H9 (cell line): ENCODE results near the gene ATP8A1. TPM values are rescaled to one million over a fixed set of nuclear protein-coding genes. Genes with fewer than 3 reads are reported as not detected.

Experiments used
- DNase-seq: peaks from one replicate; pipeline ENCODE4 v3.0.0-alpha.2; 2017
- H2AFZ ChIP-seq: one replicate; pipeline ENCODE4 v1.6.1; 2013; ENCODE audit warnings: mild to moderate bottlenecking, low read length, control low read depth, moderate library complexity
- H2AK5ac ChIP-seq: 2 replicates; pipeline ENCODE4 v1.6.1; 2013; ENCODE audit warnings: low read length, control low read depth, mixed read lengths; ENCODE audit not compliant: insufficient read length
- H2BK120ac ChIP-seq: one replicate; pipeline ENCODE4 v1.6.1; 2013; ENCODE audit warnings: low read depth, mild to moderate bottlenecking, low read length, control low read depth, inconsistent platforms; ENCODE audit not compliant: poor library complexity, severe bottlenecking
- H2BK12ac ChIP-seq: 2 replicates; pipeline ENCODE4 v1.6.1; 2013; ENCODE audit warnings: low read length, control low read depth, mixed read lengths, low read depth; ENCODE audit not compliant: insufficient read length
- H2BK15ac ChIP-seq: 2 replicates; pipeline ENCODE4 v1.6.1; 2013; ENCODE audit warnings: low read depth, low read length, control low read depth
- H2BK20ac ChIP-seq: one replicate; pipeline ENCODE4 v1.6.1; 2013; ENCODE audit warnings: low read depth, mild to moderate bottlenecking, low read length, control low read depth, inconsistent platforms; ENCODE audit not compliant: poor library complexity, severe bottlenecking
- H2BK5ac ChIP-seq: 2 replicates; pipeline ENCODE4 v1.6.1; 2013; ENCODE audit warnings: low read length, control low read depth, mixed read lengths; ENCODE audit not compliant: insufficient read length
- H3K14ac ChIP-seq: 2 replicates; pipeline ENCODE4 v1.6.1; 2013; ENCODE audit warnings: low read length, control low read depth; ENCODE audit not compliant: insufficient read depth
- H3K18ac ChIP-seq: 2 replicates; pipeline ENCODE4 v1.6.1; 2013; ENCODE audit warnings: low read depth, mild to moderate bottlenecking, mixed read lengths, low read length, control low read depth; ENCODE audit not compliant: insufficient read length
- H3K23ac ChIP-seq: 2 replicates; pipeline ENCODE4 v1.6.1; 2013; ENCODE audit warnings: low read length, control low read depth, mixed read lengths, low read depth; ENCODE audit not compliant: insufficient read length
- H3K23me2 ChIP-seq: 2 replicates; pipeline ENCODE4 v1.6.1; 2013; ENCODE audit warnings: low read depth, mild to moderate bottlenecking, mixed read lengths, low read length, control low read depth; ENCODE audit not compliant: insufficient read length, poor library complexity, severe bottlenecking
- H3K27ac ChIP-seq: 2 replicates; pipeline ENCODE4 v1.5.1; 2013; ENCODE audit warnings: low read length, control low read depth, mixed read lengths, low read depth; ENCODE audit not compliant: insufficient read length
- H3K27me3 ChIP-seq: 2 replicates; pipeline ENCODE4 v1.6.1; 2013; ENCODE audit warnings: low read length, control low read depth, inconsistent platforms; ENCODE audit not compliant: insufficient read depth
- H3K4ac ChIP-seq: 2 replicates; pipeline ENCODE4 v1.6.1; 2013; ENCODE audit warnings: low read depth, mild to moderate bottlenecking, control low read depth, inconsistent platforms, low read length, moderate library complexity
- H3K4me1 ChIP-seq: 2 replicates; pipeline ENCODE4 v1.6.1; 2013; ENCODE audit warnings: low read length, control low read depth, inconsistent platforms; ENCODE audit not compliant: insufficient read depth
- H3K4me2 ChIP-seq: 2 replicates; pipeline ENCODE4 v1.6.1; 2013; ENCODE audit warnings: low read length, control low read depth, mixed read lengths; ENCODE audit not compliant: insufficient read length, insufficient read depth
- H3K56ac ChIP-seq: 2 replicates; pipeline ENCODE4 v1.6.1; 2013; ENCODE audit warnings: low read depth, mild to moderate bottlenecking, mixed read lengths, low read length, control low read depth; ENCODE audit not compliant: insufficient read length
- H3K79me1 ChIP-seq: 2 replicates; pipeline ENCODE4 v1.6.1; 2013; ENCODE audit warnings: low read depth, mild to moderate bottlenecking, moderate library complexity, low read length, control low read depth, inconsistent platforms; ENCODE audit not compliant: insufficient read depth, poor library complexity, severe bottlenecking
- H3K79me2 ChIP-seq: 2 replicates; pipeline ENCODE4 v1.6.1; 2013; ENCODE audit warnings: low read length, control low read depth, inconsistent platforms; ENCODE audit not compliant: insufficient read depth
- H3K9ac ChIP-seq: 2 replicates; pipeline ENCODE4 v1.6.1; 2013; ENCODE audit warnings: low read length, control low read depth, mixed read lengths; ENCODE audit not compliant: insufficient read length; ENCODE audit errors: extremely low read depth
- H3K9me3 ChIP-seq: one replicate; pipeline ENCODE4 v1.6.1; 2013; ENCODE audit warnings: low read depth, low read length, inconsistent platforms; ENCODE audit not compliant: control insufficient read depth
- H3T11ph ChIP-seq: one replicate; pipeline ENCODE4 v1.6.1; 2013; ENCODE audit warnings: mild to moderate bottlenecking, low read length, control low read depth, inconsistent platforms
- H4K20me1 ChIP-seq: one replicate; pipeline ENCODE4 v1.6.1; 2013; ENCODE audit not compliant: control insufficient read depth, insufficient read length, insufficient read depth
- H4K5ac ChIP-seq: 2 replicates; pipeline ENCODE4 v1.6.1; 2013; ENCODE audit warnings: low read depth, mild to moderate bottlenecking, mixed read lengths, low read length, control low read depth; ENCODE audit not compliant: insufficient read length
- H4K8ac ChIP-seq: replicated peaks from 2 replicates; pipeline ENCODE4 v1.6.1; 2013; ENCODE audit warnings: low read length, control low read depth, mixed read lengths, low read depth; ENCODE audit not compliant: insufficient read length
- H4K91ac ChIP-seq: 2 replicates; pipeline ENCODE4 v1.6.1; 2013; ENCODE audit warnings: low read depth, mild to moderate bottlenecking, moderate library complexity, mixed read lengths, low read length, control low read depth; ENCODE audit not compliant: insufficient read length
- H3K27ac Mint-ChIP-seq, 3 experiments: 2 replicates in 2 of 3; 3 replicates in 1 of 3; pipeline ENCODE4 v1.8.0; 2020 to 2021; ENCODE audit warnings: mixed read lengths in 3 of 3, mild to moderate bottlenecking in 1 of 3, moderate library complexity in 1 of 3
- H3K27me3 Mint-ChIP-seq: 2 replicates; pipeline ENCODE4 v1.8.0; 2021; ENCODE audit warnings: low read depth, mild to moderate bottlenecking, moderate library complexity, mixed read lengths
- H3K36me3 Mint-ChIP-seq, 3 experiments: 2 replicates in 2 of 3; 3 replicates in 1 of 3; pipeline ENCODE4 v1.8.0; 2020 to 2021; ENCODE audit warnings: low read depth in 3 of 3, mixed read lengths in 3 of 3; ENCODE audit not compliant: insufficient read depth in 1 of 3
- H3K4me1 Mint-ChIP-seq, 2 experiments: 2 replicates each; pipeline ENCODE4 v1.8.0; 2020; ENCODE audit warnings: mixed read lengths in 2 of 2
- H3K4me3 Mint-ChIP-seq, 2 experiments: 2 replicates in 1 of 2; 3 replicates in 1 of 2; pipeline ENCODE4 v1.8.0; 2020 to 2021; ENCODE audit warnings: mild to moderate bottlenecking in 2 of 2, mixed read lengths in 2 of 2, moderate library complexity in 1 of 2
- H3K9me3 Mint-ChIP-seq, 2 experiments: 2 replicates in 1 of 2; 3 replicates in 1 of 2; pipeline ENCODE4 v1.8.0; 2020; ENCODE audit warnings: mild to moderate bottlenecking in 2 of 2, mixed read lengths in 2 of 2, moderate library complexity in 1 of 2
- WGBS: extraction: QIAGEN DNeasy Blood & Tissue Kit; methylation state at CpG from one replicate; pipeline ENCODE4 v1.1.7; 2013; ENCODE audit warnings: missing lambda C conversion rate, low lambda C conversion rate, mixed read lengths; ENCODE audit not compliant: insufficient read length; ENCODE audit errors: extremely low coverage; 5-methylcytosine and 5-hydroxymethylcytosine counted together
- total RNA-seq: library from RNA; stranded (reverse); gene quantifications from 2 replicates; pipeline ENCODE4 v1.2.1, GENCODE V29; 2021
- TF ChIP-seq, protein P1 (sequence below): fragments of 200-600 bp; sonication (generic); conservative IDR thresholded peaks from 3 replicates; pipeline ENCODE4 v1.8.0; 2021; ENCODE audit warnings: antibody characterized with exemption, mild to moderate bottlenecking

ATP8A1 gene
- total RNA-seq, 1 experiment from 2014 or later: 5.1 TPM

DNA sequence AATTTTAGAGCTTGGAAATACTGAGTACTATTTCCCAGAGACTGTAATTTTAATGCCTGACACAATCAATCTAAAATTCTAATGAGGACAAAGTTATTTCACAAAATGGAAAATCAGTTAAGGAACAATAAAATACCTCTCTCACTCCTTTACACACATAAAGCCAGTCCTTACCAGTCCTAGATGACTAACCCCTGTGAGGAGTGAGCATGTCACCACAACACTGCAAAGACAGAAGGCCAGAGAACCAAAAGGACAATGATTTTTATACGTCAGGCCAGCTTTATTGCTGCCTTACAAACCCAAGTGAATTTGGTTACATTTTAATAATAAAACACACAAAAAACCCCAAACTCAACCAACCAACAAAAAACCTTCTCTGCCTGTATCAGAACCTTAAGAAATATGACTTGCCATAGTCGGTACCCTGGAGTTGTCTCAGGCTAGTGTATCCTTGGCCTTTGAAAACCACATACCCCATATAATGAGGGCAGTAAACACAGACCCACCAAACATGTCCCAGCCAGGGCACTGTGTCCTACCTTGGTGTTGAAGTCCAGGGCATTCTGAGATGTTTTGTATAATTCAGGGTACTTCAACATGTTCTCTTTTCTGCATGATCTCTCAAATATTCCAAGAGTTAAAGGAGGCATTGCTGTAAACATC, 202.0 kb downstream of the ATP8A1 start:
- no peak for DNase-seq
- Mint-ChIP-seq H3K4me3 (no peak overlapping the region), H3K27ac (peak overlapping the region in 1 of 3 experiments; percentile 66; a peak in 1 of 7 replicates), H3K4me1 (peaks cover 52 to 57% of the 10 kb centered on the region in 2 experiments), H3K36me3 (peaks cover 0 to 4% (median 3%) of the 10 kb centered on the region in 3 experiments; a peak in 2 of 7 replicates), H3K9me3 (peaks cover 0 to 3% of the 10 kb centered on the region in 2 experiments; a peak in 2 of 5 replicates), H3K27me3 (no peaks in the 10 kb centered on the region)
- Histone ChIP-seq H4K91ac (no peak overlapping the region), H4K8ac (no peak overlapping the region), H3K27ac (no peak overlapping the region), H3K9me3 (no peaks in the 10 kb centered on the region), H3K4me2 (no peak overlapping the region), H2BK120ac (no peak overlapping the region), H3K27me3 (no peaks in the 10 kb centered on the region), H3K4me1 (peaks cover 5% of the 10 kb centered on the region; the same call in 1 of the 2 replicates), H3K9ac (no peak overlapping the region), H4K20me1 (no peaks in the 10 kb centered on the region), H2BK12ac (no peak overlapping the region), H4K5ac (no peak overlapping the region), H2AFZ (no peak overlapping the region), H2BK20ac (no peak overlapping the region), H3T11ph (no peak overlapping the region), H3K56ac (no peak overlapping the region), H2BK5ac (no peak overlapping the region), H3K79me1 (no peaks in the 10 kb centered on the region), H3K23ac (no peak overlapping the region), H2BK15ac (no peak overlapping the region), H3K14ac (no peak overlapping the region), H2AK5ac (no peak overlapping the region), H3K23me2 (no peaks in the 10 kb centered on the region), H3K4ac (no peak overlapping the region), H3K18ac (no peak overlapping the region), H3K79me2 (no peaks in the 10 kb centered on the region)
- WGBS: no CpG with 5 or more reads among the region's 2 CpGs
- TF ChIP-seq, protein P1, sequence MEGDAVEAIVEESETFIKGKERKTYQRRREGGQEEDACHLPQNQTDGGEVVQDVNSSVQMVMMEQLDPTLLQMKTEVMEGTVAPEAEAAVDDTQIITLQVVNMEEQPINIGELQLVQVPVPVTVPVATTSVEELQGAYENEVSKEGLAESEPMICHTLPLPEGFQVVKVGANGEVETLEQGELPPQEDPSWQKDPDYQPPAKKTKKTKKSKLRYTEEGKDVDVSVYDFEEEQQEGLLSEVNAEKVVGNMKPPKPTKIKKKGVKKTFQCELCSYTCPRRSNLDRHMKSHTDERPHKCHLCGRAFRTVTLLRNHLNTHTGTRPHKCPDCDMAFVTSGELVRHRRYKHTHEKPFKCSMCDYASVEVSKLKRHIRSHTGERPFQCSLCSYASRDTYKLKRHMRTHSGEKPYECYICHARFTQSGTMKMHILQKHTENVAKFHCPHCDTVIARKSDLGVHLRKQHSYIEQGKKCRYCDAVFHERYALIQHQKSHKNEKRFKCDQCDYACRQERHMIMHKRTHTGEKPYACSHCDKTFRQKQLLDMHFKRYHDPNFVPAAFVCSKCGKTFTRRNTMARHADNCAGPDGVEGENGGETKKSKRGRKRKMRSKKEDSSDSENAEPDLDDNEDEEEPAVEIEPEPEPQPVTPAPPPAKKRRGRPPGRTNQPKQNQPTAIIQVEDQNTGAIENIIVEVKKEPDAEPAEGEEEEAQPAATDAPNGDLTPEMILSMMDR: no peak
